Vagina (tissue), 2 donors: ENCODE measurements around the gene RBM18.

Source experiments
- POLR2A ChIP-seq, 2 donors: fragments of 450-650 bp; IDR thresholded peaks; one replicate each; pipeline ENCODE4 v1.6.1; 2017; ENCODE audit warnings: antibody characterized with exemption in 2 of 2, mild to moderate bottlenecking in 2 of 2, moderate library complexity in 2 of 2
- TF ChIP-seq, protein P1 (sequence below), 3 experiments: fragments of 450-650 bp in 2 of 3; fragments of 200-600 bp in 1 of 3; sonication (generic) in 1 of 3; IDR thresholded peaks; one replicate each; pipeline ENCODE4 v1.5.1; 2017 to 2019; ENCODE audit warnings: antibody characterized with exemption in 3 of 3, mild to moderate bottlenecking in 2 of 3, moderate library complexity in 2 of 3

GRCh38 chr9:122204055-122204454 lies 60.6 kb downstream of the RBM18 start:
- TF ChIP-seq, protein P1, sequence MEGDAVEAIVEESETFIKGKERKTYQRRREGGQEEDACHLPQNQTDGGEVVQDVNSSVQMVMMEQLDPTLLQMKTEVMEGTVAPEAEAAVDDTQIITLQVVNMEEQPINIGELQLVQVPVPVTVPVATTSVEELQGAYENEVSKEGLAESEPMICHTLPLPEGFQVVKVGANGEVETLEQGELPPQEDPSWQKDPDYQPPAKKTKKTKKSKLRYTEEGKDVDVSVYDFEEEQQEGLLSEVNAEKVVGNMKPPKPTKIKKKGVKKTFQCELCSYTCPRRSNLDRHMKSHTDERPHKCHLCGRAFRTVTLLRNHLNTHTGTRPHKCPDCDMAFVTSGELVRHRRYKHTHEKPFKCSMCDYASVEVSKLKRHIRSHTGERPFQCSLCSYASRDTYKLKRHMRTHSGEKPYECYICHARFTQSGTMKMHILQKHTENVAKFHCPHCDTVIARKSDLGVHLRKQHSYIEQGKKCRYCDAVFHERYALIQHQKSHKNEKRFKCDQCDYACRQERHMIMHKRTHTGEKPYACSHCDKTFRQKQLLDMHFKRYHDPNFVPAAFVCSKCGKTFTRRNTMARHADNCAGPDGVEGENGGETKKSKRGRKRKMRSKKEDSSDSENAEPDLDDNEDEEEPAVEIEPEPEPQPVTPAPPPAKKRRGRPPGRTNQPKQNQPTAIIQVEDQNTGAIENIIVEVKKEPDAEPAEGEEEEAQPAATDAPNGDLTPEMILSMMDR (IDR thresholded peaks at IDR 0.05) = no peak
- no peak for TF ChIP-seq POLR2A (IDR thresholded peaks at IDR 0.05)
